Keratinocyte (primary cell): Measurements from ENCODE around the gene CLDN9. TPM values are rescaled to one million over a fixed set of nuclear protein-coding genes. Genes with fewer than 3 reads are reported as not detected.

Experiments used
- DNase-seq: peaks from one replicate; pipeline ENCODE4 v3.0.0-alpha.2; 2011; ENCODE audit warnings: low read depth, missing footprints, low spot score
- FAIRE-seq: peaks from 2 replicates; lab custom pipeline; 2011; peaks lifted over from hg19 to GRCh38; lab: Jason Lieb, UNC
- H2AFZ ChIP-seq: 2 replicates; pipeline ENCODE4 v1.6.0; 2012; ENCODE audit warnings: low read length, control low read depth, inconsistent platforms; ENCODE audit not compliant: control insufficient read depth
- H3K27ac ChIP-seq: 2 replicates; pipeline ENCODE4 v1.5.1; 2011; ENCODE audit warnings: low read length; ENCODE audit not compliant: control insufficient read depth, insufficient read depth
- H3K27me3 ChIP-seq: 3 replicates; pipeline ENCODE4 v1.6.0; 2011; ENCODE audit warnings: low read length; ENCODE audit not compliant: control insufficient read depth, insufficient read depth; ENCODE audit errors: extremely low read depth
- H3K36me3 ChIP-seq, 2 experiments: 2 replicates in 1 of 2; 3 replicates in 1 of 2; pipeline ENCODE4 v1.5.1; 2011; ENCODE audit warnings: low read length in 2 of 2, mild to moderate bottlenecking in 1 of 2; ENCODE audit not compliant: control insufficient read depth in 2 of 2, insufficient read depth in 2 of 2; ENCODE audit errors: extremely low read depth in 1 of 2
- H3K4me1 ChIP-seq: 3 replicates; pipeline ENCODE4 v1.5.1; 2011; ENCODE audit warnings: low read length; ENCODE audit not compliant: control insufficient read depth, insufficient read depth; ENCODE audit errors: extremely low read depth
- H3K4me2 ChIP-seq: 3 replicates; pipeline ENCODE4 v1.6.0; 2011; ENCODE audit warnings: low read depth, low read length; ENCODE audit not compliant: control insufficient read depth, insufficient read depth; ENCODE audit errors: extremely low read depth
- H3K4me3 ChIP-seq, 3 experiments: fragments of 200-600 bp in 1 of 3; sonication (generic) in 1 of 3; 2 replicates in 2 of 3; 3 replicates in 1 of 3; pipeline ENCODE4 v1.5.1; 2011 to 2016; ENCODE audit warnings: low read length in 3 of 3, mild to moderate bottlenecking in 3 of 3, control low read depth in 2 of 3, inconsistent platforms in 1 of 3, low read depth in 1 of 3, mixed read lengths in 1 of 3, mixed run types in 1 of 3, moderate library complexity in 1 of 3; ENCODE audit not compliant: control insufficient read depth in 2 of 3, insufficient read depth in 2 of 3; ENCODE audit errors: extremely low read depth in 1 of 3
- H3K79me2 ChIP-seq: 2 replicates; pipeline ENCODE4 v1.6.0; 2012; ENCODE audit warnings: low read length; ENCODE audit not compliant: control insufficient read depth, insufficient read depth
- H3K9ac ChIP-seq: 3 replicates; pipeline ENCODE4 v1.6.0; 2011; ENCODE audit warnings: low read length; ENCODE audit not compliant: control insufficient read depth, insufficient read depth; ENCODE audit errors: extremely low read depth
- H3K9me1 ChIP-seq: 3 replicates; pipeline ENCODE4 v1.6.0; 2011; ENCODE audit warnings: low read length; ENCODE audit not compliant: control insufficient read depth, insufficient read depth; ENCODE audit errors: extremely low read depth
- H3K9me3 ChIP-seq: 2 replicates; pipeline ENCODE4 v1.5.1; 2012; ENCODE audit warnings: low read depth, low read length; ENCODE audit not compliant: control insufficient read depth
- H4K20me1 ChIP-seq: 3 replicates; pipeline ENCODE4 v1.6.0; 2011; ENCODE audit warnings: low read length; ENCODE audit not compliant: control insufficient read depth, insufficient read depth; ENCODE audit errors: extremely low read depth
- CTCF ChIP-seq, 3 experiments: IDR thresholded peaks in 1 of 3; conservative IDR thresholded peaks in 1 of 3; optimal IDR thresholded peaks in 1 of 3; 2 replicates in 2 of 3; 3 replicates in 1 of 3; pipeline versions ENCODE3 to v1.5.1; 2011; ENCODE audit warnings: low read length in 3 of 3, mild to moderate bottlenecking in 3 of 3, moderate library complexity in 2 of 3, control low read depth in 1 of 3, inconsistent platforms in 1 of 3; ENCODE audit not compliant: insufficient read depth in 2 of 3; ENCODE audit errors: extremely low read depth in 1 of 3
- EZH2 ChIP-seq: IDR thresholded peaks from one replicate; pipeline ENCODE4 v1.6.1; 2012; ENCODE audit warnings: inconsistent platforms, mild to moderate bottlenecking, low read length, moderate library complexity
- dilution Hi-C: fragments of 300-500 bp; cut with MboI; formaldehyde crosslinking; loops from one replicate; pipeline ENCODE4 v1.7.0; 2020; ENCODE audit warnings: low sequenced_read_pairs; ENCODE audit not compliant: extremely low pct_ligation_motif_present
- polyA plus RNA-seq, 5 experiments: library from polyadenylated mRNA; depleted of rRNA in 3 of 5; stranded (reverse) in 3 of 5; stranded (forward) in 1 of 5; unstranded in 1 of 5; fragments of >200 nt; gene quantifications; 1 replicate in 1 of 5; 2 replicates in 3 of 5; 3 replicates in 1 of 5; pipeline versions ENCODE4 v1.2.1 to v1.2.3, GENCODE V29; 2011 to 2012; ENCODE audit warnings: missing spikeins in 2 of 5, low read depth in 1 of 5, low replicate concordance in 1 of 5

The CLDN9 gene
- polyA plus RNA-seq, 1 donor (not counting 4 experiments of a cell fraction or from before 2014, with no cell fraction given): not detected

DNA sequence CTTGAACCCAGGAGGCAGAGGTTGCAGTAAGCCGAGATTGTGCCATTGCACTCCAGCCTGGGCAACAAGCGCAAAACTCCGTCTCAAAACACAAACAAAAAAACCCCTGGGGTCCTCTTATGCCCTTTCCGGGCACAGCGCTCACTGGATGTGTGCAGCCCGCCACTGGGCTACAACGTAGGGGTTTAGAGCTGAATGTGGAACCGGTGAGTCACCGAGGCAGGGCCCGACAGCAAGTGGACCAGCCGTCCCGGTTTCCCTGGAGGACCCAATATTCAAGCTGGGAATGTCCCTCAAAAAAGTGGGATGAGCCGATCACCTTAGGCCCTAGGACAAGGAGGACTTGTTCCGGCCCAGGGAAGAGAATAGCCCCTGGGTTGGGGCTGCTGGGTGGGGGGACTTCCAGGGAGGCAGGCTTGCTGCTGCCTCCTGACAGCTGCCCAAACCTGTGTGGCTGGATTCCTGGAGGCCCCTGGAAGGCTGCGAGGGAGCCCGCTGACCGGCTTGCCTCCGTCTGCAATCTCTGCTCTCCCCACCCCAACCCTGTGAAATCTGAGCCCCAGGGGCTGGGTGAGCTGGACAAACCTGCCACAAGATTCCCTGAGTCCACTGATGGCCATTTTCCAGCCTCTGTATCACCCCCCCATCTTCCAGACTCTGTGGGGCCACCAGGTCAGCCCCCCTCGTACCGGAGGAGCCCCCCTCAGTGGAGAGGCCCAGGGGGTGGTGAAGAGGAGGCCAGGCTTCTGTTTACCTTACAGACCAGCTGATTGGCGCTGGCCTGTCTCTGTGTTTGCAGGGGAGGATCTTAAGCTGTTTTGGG is 2.9 kb upstream of the CLDN9 start:
- H3K27ac ChIP-seq: no peak overlapping the region
- TF ChIP-seq CTCF (optimal IDR thresholded peaks at IDR 0.05 in 1 of 3, IDR thresholded peaks at IDR 0.05 in 1 of 3, conservative IDR thresholded peaks at IDR 0.05 in 1 of 3; ENCODE audit: extremely low read depth in 1 of 3, insufficient read depth in 2 of 3, low read length in 3 of 3) (no peak), EZH2 (no peak)

GRCh38 chr16:3010510-3010909 is 2.2 kb upstream of the CLDN9 start:
- H2AFZ ChIP-seq: no peak overlapping the region
- TF ChIP-seq EZH2 (no peak), CTCF (optimal IDR thresholded peaks at IDR 0.05 in 1 of 3, IDR thresholded peaks at IDR 0.05 in 1 of 3, conservative IDR thresholded peaks at IDR 0.05 in 1 of 3; ENCODE audit: extremely low read depth in 1 of 3, insufficient read depth in 2 of 3, low read length in 3 of 3) (no peak)
- no peak overlapping the region for H3K4me2 ChIP-seq
- H3K9me3 ChIP-seq: no peaks in the 10 kb centered on the region
- FAIRE-seq (no peak), DNase-seq (no peak)
- H3K4me3 ChIP-seq: no peak overlapping the region
- H3K9me1 ChIP-seq: no peaks in the 10 kb centered on the region
- H3K4me1 ChIP-seq: peaks cover 14% of the 10 kb centered on the region
- H3K79me2 ChIP-seq: no peaks in the 10 kb centered on the region
- no peak overlapping the region for H3K9ac ChIP-seq
- no peaks in the 10 kb centered on the region for H3K36me3 ChIP-seq
- H3K27ac ChIP-seq: no peak overlapping the region
- peaks cover 35% of the 10 kb centered on the region for H3K27me3 ChIP-seq
- H4K20me1 ChIP-seq: no peaks in the 10 kb centered on the region
- dilution Hi-C loops: no loop called here

More for the DNA sequence above, 2.9 kb upstream of the CLDN9 start:
- H3K27me3 ChIP-seq: peaks cover 35% of the 10 kb centered on the region
- H3K9me3 ChIP-seq: no peaks in the 10 kb centered on the region
- no peaks in the 10 kb centered on the region for H3K79me2 ChIP-seq
- H3K4me3 ChIP-seq: no peak overlapping the region
- dilution Hi-C loops: no loop called here
- no peak for FAIRE-seq
- H3K4me1 ChIP-seq: peaks cover 14% of the 10 kb centered on the region
- H3K9ac ChIP-seq: no peak overlapping the region
- DNase-seq: no peak
- H4K20me1 ChIP-seq: no peaks in the 10 kb centered on the region
- no peaks in the 10 kb centered on the region for H3K9me1 ChIP-seq
- H3K4me2 ChIP-seq: peak overlapping the region; percentile 10
- no peaks in the 10 kb centered on the region for H3K36me3 ChIP-seq
- H2AFZ ChIP-seq: no peak overlapping the region
